GM10847 (cell line): ENCODE measurements around the gene ZSWIM1.

Experiments
- POLR2A ChIP-seq: IDR thresholded peaks from 2 replicates; pipeline ENCODE4 v1.6.1; 2011; ENCODE audit not compliant: insufficient read length; ENCODE audit errors: extremely low read depth

Gene ZSWIM1

DNA sequence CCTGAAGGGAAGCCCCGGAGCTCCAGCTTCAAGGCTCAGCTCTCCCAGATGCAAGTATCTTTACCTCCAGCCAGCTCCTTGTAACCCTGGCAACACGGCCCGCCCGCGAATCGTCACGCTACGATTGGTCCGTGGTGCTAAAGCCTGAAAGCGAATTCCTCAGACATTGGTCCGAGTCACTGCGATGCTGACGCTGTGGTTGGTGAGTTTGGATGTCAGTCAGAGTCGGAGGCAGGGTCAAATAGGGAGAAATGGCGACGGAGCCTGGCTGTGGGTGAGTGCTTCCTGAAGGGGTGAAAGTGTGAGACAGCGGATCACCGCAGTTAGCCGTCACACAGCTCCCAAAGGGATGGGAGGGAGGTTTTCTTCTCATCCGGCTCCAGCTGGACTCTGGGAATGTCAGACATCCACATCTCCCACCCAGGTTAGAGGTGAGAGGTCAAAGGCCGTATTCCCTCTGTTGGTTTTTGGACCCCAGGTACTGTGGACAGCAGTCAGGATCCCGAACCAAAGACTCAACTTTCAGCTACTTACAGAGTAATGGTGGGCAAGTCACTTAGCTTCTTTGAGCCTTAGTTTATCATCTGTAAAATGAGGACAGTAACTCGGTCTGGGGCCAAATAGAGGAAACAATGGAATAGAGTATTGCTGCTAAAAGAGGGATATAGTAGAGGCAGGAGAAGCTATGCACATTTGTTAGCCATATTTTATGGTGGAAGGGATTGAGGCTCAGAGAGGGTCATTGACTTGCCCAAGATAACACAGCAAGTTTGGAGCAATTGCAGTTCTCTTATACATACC is at the start of gene ZSWIM1:
TSS of gene ZSWIM1 (plus strand) at position 240 of the 801 bp plus-strand sequence. CDS start 1,366 bp downstream, outside the sequence.
- TF ChIP-seq POLR2A, result peak; percentile 77

DNA sequence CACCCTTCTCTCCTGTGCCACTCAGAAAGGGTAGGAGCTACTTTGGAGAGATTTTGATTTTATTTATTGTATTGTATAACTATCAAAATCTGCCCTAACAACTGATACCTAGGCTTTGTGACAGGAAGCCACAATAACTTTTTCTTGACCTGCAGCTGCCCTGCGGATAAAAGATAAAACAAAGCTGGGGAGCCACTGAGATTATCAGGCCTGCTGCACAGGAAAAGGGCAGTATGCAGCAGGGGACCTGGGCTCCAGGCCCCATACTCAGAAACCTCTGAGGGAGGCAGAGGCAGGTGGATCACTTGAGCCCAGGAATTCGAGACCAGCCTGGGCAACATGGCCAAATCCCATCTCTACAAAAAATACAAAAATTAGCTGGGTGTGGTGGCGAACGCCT is 48.4 kb upstream of the ZSWIM1 start:
- TF ChIP-seq POLR2A, result no peak

DNA sequence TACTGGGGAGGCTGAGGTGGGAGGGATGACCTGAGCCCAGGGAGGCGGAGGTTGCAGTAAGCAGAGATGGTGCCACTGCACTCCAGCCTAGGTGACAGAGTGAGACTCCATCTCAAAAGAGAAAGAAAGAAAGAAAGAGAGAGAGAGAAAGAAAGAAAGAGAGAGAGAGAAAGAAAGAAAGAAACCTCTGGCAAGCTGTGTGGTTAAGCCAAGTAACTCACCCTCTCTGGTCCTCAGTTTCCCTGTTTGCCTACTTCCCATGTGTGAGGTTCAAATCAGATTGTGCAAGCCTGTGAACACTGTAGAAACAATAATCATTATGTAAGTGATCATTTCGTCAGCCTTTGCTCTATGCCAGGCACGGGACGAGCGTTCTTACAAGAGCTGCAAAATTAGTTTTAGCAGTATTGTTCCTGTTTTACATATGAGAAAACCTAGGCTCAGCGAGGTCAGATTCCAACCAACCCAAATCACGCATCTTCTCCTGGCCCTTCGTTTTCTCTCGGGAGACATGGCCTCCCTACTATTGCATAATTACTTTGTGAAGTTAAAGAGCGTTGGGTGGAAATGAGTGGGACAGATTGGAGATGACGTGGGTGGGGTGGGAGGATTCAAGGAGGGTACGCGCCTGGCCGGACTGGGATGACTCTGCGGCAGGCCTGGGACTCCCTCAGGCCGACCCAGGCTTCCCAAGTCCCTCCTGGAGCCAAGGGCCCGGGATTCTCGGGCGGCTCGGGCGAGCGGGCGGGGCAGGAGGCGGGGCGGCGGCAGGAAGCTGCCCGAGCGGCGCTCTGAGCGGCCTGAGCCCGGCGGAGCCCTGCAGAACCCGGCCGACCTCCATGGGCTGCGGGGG is 47.8 kb upstream of the ZSWIM1 start, which contains the start of gene SNX21:
TSS of gene SNX21 (plus strand) at position 770 of the 853 bp plus-strand sequence. CDS start 121 bp downstream, outside the sequence.
- no peak for TF ChIP-seq POLR2A

DNA sequence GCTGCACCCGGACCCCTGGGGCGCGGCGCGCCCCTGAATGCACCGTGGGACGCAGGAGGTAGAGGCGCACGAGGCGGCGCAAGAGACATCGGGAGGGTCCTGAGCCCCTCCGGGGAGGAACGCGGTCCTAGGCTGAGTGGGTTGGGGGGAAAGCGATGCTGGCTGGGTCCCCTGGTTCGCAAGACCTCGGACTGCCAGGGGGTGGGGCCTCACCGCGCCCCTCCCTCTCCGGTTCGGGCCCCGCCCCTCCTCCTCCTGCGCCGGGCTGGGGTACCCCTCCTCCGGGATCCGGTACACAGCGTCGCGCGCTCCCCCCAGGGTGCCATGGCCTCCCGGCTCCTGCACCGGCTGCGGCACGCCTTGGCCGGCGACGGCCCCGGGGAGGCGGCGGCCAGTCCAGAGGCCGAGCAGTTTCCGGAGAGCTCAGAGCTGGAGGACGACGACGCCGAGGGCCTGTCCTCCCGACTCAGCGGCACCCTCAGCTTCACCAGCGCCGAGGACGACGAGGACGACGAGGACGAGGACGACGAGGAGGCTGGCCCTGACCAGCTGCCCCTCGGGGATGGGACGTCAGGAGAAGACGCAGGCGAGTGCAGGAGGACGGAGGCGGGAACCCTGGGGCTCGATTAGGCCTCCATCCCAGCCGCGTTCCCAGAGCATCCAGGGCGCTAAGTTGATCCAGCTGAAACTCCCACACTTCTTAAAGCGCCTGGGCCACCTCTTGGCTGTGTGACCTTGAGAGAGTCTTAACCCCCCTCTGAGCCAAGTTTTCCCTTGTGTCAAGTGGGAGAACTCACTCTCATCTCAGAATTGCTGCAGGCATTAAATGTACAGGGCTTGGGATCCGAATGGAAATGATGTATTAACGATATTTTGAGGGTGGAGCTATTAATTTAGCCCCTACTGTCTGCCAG is 46.9 kb upstream of the ZSWIM1 start:
- no peak for TF ChIP-seq POLR2A

DNA sequence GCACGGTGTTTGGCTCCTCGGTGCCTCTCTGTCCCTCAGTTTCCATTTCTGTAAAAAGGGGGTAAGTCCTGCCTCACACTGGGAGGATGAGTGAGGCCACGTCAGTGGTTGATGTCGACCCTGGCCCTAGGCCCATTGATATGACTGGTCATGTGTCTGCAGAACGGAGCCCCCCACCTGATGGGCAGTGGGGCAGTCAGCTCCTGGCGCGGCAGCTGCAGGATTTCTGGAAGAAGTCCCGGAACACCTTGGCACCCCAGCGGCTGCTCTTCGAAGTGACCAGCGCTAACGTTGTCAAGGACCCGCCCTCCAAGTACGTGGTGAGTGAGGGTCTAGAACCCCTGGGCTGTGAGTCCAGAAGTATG is 46.2 kb upstream of the ZSWIM1 start:
- no peak for TF ChIP-seq POLR2A

DNA sequence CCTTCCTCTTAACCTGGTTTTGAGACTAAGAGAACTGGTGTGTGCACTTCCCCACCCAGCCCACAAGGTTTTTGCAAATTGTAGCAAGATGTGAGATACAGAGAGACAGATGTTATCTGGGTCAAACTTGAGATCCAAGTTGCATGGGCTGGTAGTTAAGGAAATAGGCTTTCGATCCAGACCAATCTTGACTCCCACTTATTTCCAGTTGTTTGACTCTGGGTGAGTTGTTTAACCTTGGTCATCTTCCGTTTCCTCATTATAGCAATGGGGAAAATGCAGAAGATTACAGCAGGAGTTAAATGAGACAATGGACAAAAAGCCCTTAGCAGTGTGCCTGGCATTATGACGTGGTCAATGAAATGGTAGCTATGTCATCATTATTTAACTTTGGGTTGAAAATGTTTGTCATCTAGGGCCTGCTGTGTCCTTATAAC is 45.7 kb upstream of the ZSWIM1 start:
- no peak for TF ChIP-seq POLR2A

DNA sequence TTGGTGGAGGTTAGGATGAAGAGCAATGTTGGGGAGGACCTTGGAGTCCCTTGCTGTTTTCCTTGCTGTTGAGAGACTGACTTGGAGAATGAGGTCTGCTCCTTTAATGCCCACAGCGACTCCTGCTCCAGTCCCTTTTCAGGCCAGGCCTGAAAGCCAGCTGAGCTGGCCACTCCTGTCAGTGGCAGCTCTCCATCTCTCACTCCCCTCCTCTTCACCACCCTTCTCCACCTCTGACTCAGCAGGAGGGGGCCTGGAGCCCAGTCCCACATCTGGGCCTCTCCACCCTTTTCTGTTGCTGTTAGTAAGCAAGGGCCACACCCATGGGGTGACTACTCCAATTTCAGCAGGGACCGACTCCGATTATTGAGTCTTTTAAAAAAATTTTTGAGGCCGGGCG is 45.2 kb upstream of the ZSWIM1 start:
- no peak for TF ChIP-seq POLR2A

DNA sequence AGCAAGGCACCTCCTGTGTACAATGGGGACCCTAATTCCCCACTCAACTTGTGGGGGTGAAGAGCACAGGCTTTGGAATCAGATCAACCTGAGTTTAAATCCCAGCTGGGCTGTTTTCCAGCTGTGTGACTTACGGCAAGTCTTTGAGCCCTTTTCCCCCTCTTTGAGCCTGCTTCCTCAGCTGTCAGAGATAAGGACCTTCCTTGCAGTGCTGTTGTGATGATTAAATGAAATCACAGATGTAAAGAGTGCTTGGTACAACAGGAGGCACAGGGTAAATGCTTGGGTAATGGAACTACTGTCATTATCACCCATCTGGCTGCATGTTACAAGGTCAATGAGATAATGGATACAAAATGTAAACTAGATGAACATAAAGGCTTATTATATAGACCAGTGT is 44.2 kb upstream of the ZSWIM1 start:
- no peak for TF ChIP-seq POLR2A

DNA sequence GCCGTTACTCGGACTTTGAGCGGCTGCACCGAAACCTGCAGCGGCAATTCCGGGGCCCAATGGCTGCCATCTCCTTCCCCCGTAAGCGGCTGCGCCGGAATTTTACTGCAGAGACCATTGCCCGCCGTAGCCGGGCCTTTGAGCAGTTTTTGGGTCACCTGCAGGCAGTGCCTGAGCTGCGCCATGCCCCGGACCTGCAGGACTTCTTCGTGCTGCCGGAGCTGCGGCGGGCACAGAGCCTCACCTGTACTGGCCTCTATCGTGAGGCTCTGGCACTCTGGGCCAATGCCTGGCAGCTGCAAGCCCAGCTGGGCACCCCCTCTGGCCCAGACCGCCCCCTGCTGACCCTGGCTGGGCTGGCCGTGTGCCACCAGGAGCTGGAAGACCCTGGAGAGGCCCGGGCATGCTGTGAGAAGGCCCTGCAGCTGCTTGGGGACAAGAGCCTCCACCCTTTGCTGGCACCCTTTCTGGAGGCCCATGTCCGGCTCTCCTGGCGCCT is 40.3 kb upstream of the ZSWIM1 start:
- no peak for TF ChIP-seq POLR2A

DNA sequence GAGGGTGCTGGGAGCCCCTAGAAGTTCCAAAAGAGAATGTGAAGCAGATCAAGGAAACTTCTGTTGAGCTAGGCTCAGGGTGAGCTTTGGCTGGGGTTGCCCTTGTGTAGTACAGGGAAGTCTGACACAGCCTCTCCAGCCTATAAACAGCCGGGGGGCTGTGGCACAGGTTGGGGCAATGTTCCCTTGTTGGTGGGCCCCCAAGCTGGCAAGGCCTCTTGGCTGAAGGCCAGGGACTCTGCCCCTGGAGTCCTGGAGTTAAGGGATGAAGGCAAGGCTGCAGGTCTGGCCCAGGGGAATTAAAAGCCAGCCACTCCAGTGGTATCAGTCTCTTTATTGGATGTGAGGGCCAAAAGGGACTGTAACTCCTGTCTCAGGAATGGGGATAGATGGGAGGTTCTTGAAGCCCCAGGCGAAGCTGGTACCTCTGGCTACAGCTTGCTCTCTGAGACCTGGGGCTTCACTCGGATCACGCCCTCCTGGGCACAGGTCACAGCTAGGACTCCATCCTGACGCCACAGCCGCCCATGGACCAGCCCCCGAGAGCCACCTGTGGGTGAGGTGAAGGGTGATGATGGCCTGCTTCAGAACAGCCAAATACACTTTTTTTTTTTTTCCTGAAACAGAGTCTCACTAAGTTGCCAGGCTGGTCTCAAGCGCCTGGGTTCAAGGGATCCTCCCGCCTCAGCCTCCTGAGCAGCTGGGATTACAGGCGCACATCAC is 39.5 kb upstream of the ZSWIM1 start:
- TF ChIP-seq POLR2A, result no peak

DNA sequence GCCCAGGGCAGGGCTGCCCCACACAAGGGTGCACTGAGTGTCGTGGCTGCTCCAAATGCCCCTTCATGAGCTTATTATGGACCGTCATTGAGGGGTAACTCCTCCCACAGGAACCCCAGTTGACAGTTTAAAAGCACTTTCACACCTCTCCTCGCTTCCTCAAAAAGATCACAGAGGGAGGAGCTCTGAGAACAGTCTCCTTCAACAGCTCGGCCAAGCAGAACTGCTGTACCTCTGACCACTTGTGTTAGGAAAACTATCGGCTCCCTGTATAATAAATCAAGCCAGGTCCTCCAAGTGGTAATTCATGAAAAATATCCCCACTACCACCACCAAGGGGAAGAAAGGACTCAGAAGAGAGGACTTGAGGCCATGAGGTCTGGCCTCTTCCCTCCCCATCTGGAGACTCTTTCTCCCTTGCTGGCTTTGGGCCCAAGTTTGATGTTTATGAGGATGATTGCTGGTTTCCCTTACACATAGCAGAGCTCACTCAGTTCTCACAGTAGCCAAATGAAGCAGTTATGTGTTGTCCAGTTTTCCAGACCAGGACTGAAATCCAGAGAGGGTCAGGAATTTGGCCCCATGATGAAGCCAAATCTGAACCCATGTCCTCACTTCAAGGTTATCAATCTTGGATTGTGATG is 38.7 kb upstream of the ZSWIM1 start:
- no peak for TF ChIP-seq POLR2A

DNA sequence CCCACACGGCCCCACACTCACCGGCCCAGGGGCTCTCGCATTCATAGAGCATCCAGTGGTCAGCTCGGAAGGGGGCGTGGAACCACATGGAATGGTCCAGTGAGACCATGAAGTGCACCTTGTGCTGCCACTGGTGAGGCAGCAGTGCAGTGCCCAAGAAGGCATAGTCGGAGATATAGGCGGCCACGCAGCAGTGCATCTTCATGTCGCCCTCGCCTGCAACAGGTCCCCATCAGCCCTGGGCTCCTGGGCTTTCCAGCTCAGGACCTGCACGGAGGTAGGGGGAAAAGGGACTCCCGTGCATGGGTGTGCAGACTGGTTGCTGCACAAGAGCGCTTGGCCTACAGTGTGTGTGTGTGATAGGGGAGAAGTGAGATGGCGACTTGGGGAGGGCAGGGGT is 37.5 kb upstream of the ZSWIM1 start:
- no peak for TF ChIP-seq POLR2A

DNA sequence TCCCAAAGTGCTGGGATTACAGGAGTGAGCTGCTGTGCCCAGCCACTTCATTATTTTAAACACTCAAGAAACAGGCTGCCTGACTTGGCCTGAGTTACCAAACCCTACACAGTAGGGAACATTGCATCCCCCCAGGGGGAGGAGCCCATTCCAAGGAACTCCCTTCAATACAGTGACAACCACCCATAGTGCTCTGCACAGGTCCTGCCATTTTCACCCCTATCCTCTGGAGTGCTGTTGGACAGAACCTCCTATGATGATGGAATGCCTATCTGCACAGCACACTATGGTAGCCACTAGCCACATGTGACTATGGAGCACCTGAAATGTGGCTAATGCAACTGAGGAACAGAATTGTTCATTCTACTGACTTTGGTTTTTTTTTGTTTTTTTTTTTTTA is 35.6 kb upstream of the ZSWIM1 start:
- no peak for TF ChIP-seq POLR2A

DNA sequence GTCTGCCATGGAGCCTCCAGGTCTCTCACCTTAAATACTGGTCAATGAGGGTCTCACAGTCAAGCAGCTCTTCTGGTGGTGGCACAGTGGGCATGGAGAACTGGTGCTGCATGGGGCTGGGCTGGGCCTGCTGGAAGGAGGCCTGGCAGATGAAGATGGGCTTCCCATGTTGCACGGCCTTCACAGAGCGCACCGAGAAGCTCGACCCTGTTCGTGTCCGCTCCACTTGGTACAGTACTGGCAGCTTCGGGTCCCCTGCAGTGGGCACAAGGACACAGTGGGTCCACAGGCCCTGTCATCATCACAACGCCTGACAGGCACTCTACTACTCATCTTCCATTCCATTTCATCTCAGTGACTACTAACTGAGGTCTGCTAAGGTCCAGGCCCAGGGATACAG is 32.6 kb upstream of the ZSWIM1 start:
- TF ChIP-seq POLR2A, result no peak
